HCT116 (cell line): Measurements from ENCODE around the gene CRB1. TPM values are rescaled to one million over a fixed set of nuclear protein-coding genes. Genes with fewer than 3 reads are reported as not detected.

Experiments used
- ATAC-seq: fragments of 200-7000 bp; cut with Tn5 transposase; 2 replicates; pipeline ENCODE4 v1.9.1; 2020; ENCODE audit warnings: mild to moderate bottlenecking, moderate library complexity
- BruUV-seq: library from RNA; stranded (reverse); fragments of 400-500 nt; replicated peaks from 2 replicates; lab custom pipeline; 2021; lab: Mats Ljungman, UMichigan
- CTCF ChIA-PET: fragments of 300-600 bp; sonication (Branson Sonifier 250); formaldehyde crosslinking; loops from one replicate; lab custom pipeline; 2021; ENCODE audit warnings: antibody characterized with exemption; lab: Charles Lee
- POLR2A ChIA-PET: fragments of 300-600, 350-600 bp; sonication (Branson Sonifier 250); formaldehyde crosslinking; loops from one replicate; lab custom pipeline; 2021; ENCODE audit warnings: antibody characterized with exemption; lab: Charles Lee
- RAD21 ChIA-PET, 2 experiments: fragments of 300-600 bp; sonication (Branson Sonifier 250); formaldehyde crosslinking; loops; one replicate each; lab custom pipeline; 2023; ENCODE audit warnings: low total read pairs in 2 of 2; ENCODE audit not compliant: uncharacterized antibody in 2 of 2, unreplicated experiment in 2 of 2, low non-redundant PET in 1 of 2; lab: Charles Lee
- DNase-seq: peaks from one replicate; pipeline ENCODE4 v3.0.0-alpha.2; 2010; ENCODE audit warnings: low read depth, low spot score
- H2AFZ ChIP-seq: fragments of 200-600 bp; shearing (Covaris generic), sonication (generic); 2 replicates; pipeline ENCODE4 v1.6.1; 2017; ENCODE audit warnings: low read depth, mixed run types, mixed read lengths, antibody characterized with exemption, low read length; ENCODE audit not compliant: poor library complexity, severe bottlenecking
- H3K27ac ChIP-seq: 2 replicates; pipeline ENCODE4 v1.5.1; 2012; ENCODE audit warnings: low read depth, low read length
- H3K27me3 ChIP-seq: fragments of 200-600 bp; sonication (generic); 2 replicates; pipeline ENCODE4 v1.6.1; 2016; ENCODE audit warnings: mixed run types, low read length, mixed read lengths; ENCODE audit not compliant: insufficient read depth
- H3K36me3 ChIP-seq, 2 experiments: fragments of 200-500 bp in 1 of 2; fragments of 200-600 bp in 1 of 2; sonication (Bioruptor generic) in 1 of 2; sonication (generic) in 1 of 2; 2 replicates each; pipeline versions ENCODE4 v1.5.1 to v1.6.1; 2014 to 2016; ENCODE audit warnings: low read length in 2 of 2, inconsistent platforms in 1 of 2, mixed read lengths in 1 of 2, mixed run types in 1 of 2; ENCODE audit not compliant: insufficient read depth in 2 of 2, control insufficient read depth in 1 of 2
- H3K4me1 ChIP-seq, 2 experiments: fragments of 200-600 bp in 1 of 2; sonication (generic) in 1 of 2; 2 replicates each; pipeline versions ENCODE4 v1.5.1 to v1.6.1; 2012 to 2017; ENCODE audit warnings: low read length in 2 of 2, inconsistent platforms in 1 of 2, mild to moderate bottlenecking in 1 of 2, mixed read lengths in 1 of 2, mixed run types in 1 of 2, moderate library complexity in 1 of 2; ENCODE audit not compliant: insufficient read depth in 2 of 2, control insufficient read depth in 1 of 2
- H3K4me2 ChIP-seq: fragments of 200-600 bp; sonication (generic); 2 replicates; pipeline ENCODE4 v1.6.1; 2017; ENCODE audit warnings: mixed run types, low read length, mixed read lengths
- H3K4me3 ChIP-seq, 2 experiments: fragments of 200-600 bp in 1 of 2; sonication (generic) in 1 of 2; replicated peaks in 1 of 2; 2 replicates each; pipeline ENCODE4 v1.5.1; 2011 to 2016; ENCODE audit warnings: low read length in 2 of 2, control low read depth in 1 of 2, low read depth in 1 of 2, mild to moderate bottlenecking in 1 of 2, mixed read lengths in 1 of 2, mixed run types in 1 of 2
- H3K79me2 ChIP-seq: fragments of 200-600 bp; sonication (generic); 2 replicates; pipeline ENCODE4 v1.6.1; 2017; ENCODE audit warnings: mild to moderate bottlenecking, mixed run types, low read length, moderate library complexity, mixed read lengths; ENCODE audit not compliant: insufficient read depth
- H3K9ac ChIP-seq: fragments of 200-600 bp; sonication (generic); 2 replicates; pipeline ENCODE4 v1.6.1; 2016; ENCODE audit warnings: low read length, mixed read lengths
- H3K9me2 ChIP-seq: fragments of 200-600 bp; sonication (generic), shearing (Covaris generic); 2 replicates; pipeline ENCODE4 v1.6.1; 2017; ENCODE audit warnings: mixed run types, mild to moderate bottlenecking, moderate library complexity; ENCODE audit not compliant: insufficient read depth
- H3K9me3 ChIP-seq, 2 experiments: fragments of 200-500 bp in 1 of 2; fragments of 200-600 bp in 1 of 2; sonication (Bioruptor generic) in 1 of 2; sonication (generic) in 1 of 2; 2 replicates each; pipeline ENCODE4 v1.6.1; 2014 to 2017; ENCODE audit warnings: low read length in 2 of 2, mixed read lengths in 2 of 2, inconsistent platforms in 1 of 2, low read depth in 1 of 2, mild to moderate bottlenecking in 1 of 2, mixed run types in 1 of 2, moderate library complexity in 1 of 2; ENCODE audit not compliant: control insufficient read depth in 1 of 2, insufficient read depth in 1 of 2
- H4K20me1 ChIP-seq: fragments of 200-600 bp; sonication (generic), shearing (Covaris generic); 2 replicates; pipeline ENCODE4 v1.6.1; 2017; ENCODE audit warnings: mixed run types, mild to moderate bottlenecking, moderate library complexity; ENCODE audit not compliant: insufficient read depth
- ATF3 ChIP-seq: IDR thresholded peaks from 2 replicates; pipeline ENCODE4 v1.6.1; 2012
- CBX3 ChIP-seq: IDR thresholded peaks from 2 replicates; pipeline ENCODE4 v1.6.1; 2012; ENCODE audit warnings: low read depth
- CEBPB ChIP-seq: IDR thresholded peaks from 2 replicates; pipeline ENCODE4 v1.6.1; 2012; ENCODE audit warnings: low read depth
- ELF1 ChIP-seq: IDR thresholded peaks from 2 replicates; pipeline ENCODE4 v1.6.1; 2012; ENCODE audit warnings: low read depth, borderline replicate concordance
- EZH2 ChIP-seq: fragments of 200-600 bp; sonication (generic); IDR thresholded peaks from 2 replicates; pipeline ENCODE4 v1.6.1; 2017; ENCODE audit warnings: antibody characterized with exemption, mixed run types
- EZH2phosphoT487 ChIP-seq: fragments of 200-600 bp; IDR thresholded peaks from 2 replicates; pipeline ENCODE4 v1.6.1; 2018; ENCODE audit warnings: antibody characterized with exemption, borderline replicate concordance
- MAX ChIP-seq: IDR thresholded peaks from 2 replicates; pipeline ENCODE4 v1.6.1; 2012
- POLR2AphosphoS5 ChIP-seq: IDR thresholded peaks from 2 replicates; pipeline ENCODE4 v1.6.1; 2011; ENCODE audit warnings: mild to moderate bottlenecking, low read depth, low read length, moderate library complexity
- RAD21 ChIP-seq: IDR thresholded peaks from 2 replicates; pipeline ENCODE4 v1.6.1; 2012; ENCODE audit warnings: low read depth, mild to moderate bottlenecking
- SP1 ChIP-seq: IDR thresholded peaks from 2 replicates; pipeline ENCODE4 v1.6.1; 2012; ENCODE audit warnings: low read depth
- SRF ChIP-seq: IDR thresholded peaks from 2 replicates; pipeline ENCODE4 v1.6.1; 2012; ENCODE audit warnings: low read depth
- TCF7L2 ChIP-seq: IDR thresholded peaks from 2 replicates; pipeline ENCODE4 v1.7.0; 2011; ENCODE audit warnings: borderline replicate concordance, inconsistent platforms; ENCODE audit not compliant: insufficient read depth, insufficient read length; ENCODE audit errors: extremely low read depth
- YY1 ChIP-seq: IDR thresholded peaks from 2 replicates; pipeline ENCODE4 v1.6.1; 2011; ENCODE audit warnings: low read length, low read depth, moderate library complexity, mild to moderate bottlenecking; ENCODE audit not compliant: insufficient replicate concordance; ENCODE audit errors: extremely low read depth
- ZBTB33 ChIP-seq: IDR thresholded peaks from 2 replicates; pipeline ENCODE4 v1.6.1; 2011; ENCODE audit warnings: mild to moderate bottlenecking, low read length, moderate library complexity; ENCODE audit not compliant: insufficient replicate concordance; ENCODE audit errors: extremely low read depth
- ZNF274 ChIP-seq: fragments of 200-500 bp; sonication (Bioruptor generic); IDR thresholded peaks from 2 replicates; pipeline ENCODE4 v1.6.1; 2014; ENCODE audit warnings: mild to moderate bottlenecking, low read depth, low read length, inconsistent platforms
- intact Hi-C: fragments of 100-400 bp; cut with micrococcal nuclease; formaldehyde crosslinking; loops from 2 replicates; pipeline ENCODE4 v1.10.0; 2022
- total RNA-seq: library from RNA; stranded (reverse); gene quantifications from one replicate; pipeline ENCODE4 v1.2.1, GENCODE V29; 2021; ENCODE audit not compliant: unreplicated experiment

Gene CRB1
- total RNA-seq, 1 experiment from 2014 or later, result 0.07 TPM

- DNase-seq (no peak), ATAC-seq (no peak)
- ChIA-PET POLR2A (no interaction called here), CTCF (interaction anchor here (0.8 to 3.4 kb wide), 3 partner anchors 12 to 175 kb away, joined by 3 to 18 read pairs (median 16); no protein-coding TSS in a partner anchor), RAD21 (no interaction called here)
- H3K9ac ChIP-seq, result no peak overlapping the region
- intact Hi-C loops, result loop anchor here (5.0 to 10.0 kb wide), 2 partner anchors 528 to 631 kb away; no protein-coding TSS in a partner anchor
- H3K36me3 ChIP-seq, result no peaks in the 10 kb centered on the region
- no peaks in the 10 kb centered on the region for H3K79me2 ChIP-seq
- no TSS peak for BruUV-seq
- H3K9me2 ChIP-seq, result no peaks in the 10 kb centered on the region
- no peak overlapping the region for H2AFZ ChIP-seq
- H3K27me3 ChIP-seq, result no peaks in the 10 kb centered on the region
- H3K4me3 ChIP-seq, result no peak overlapping the region
- no peaks in the 10 kb centered on the region for H3K9me3 ChIP-seq
- no peak overlapping the region for H3K27ac ChIP-seq
- H4K20me1 ChIP-seq, result no peaks in the 10 kb centered on the region
- no peaks in the 10 kb centered on the region for H3K4me1 ChIP-seq
- no peak overlapping the region for H3K4me2 ChIP-seq
- TF ChIP-seq ELF1, result no peak
- TF ChIP-seq EZH2, result no peak
- TF ChIP-seq MAX, result no peak
- TF ChIP-seq ZBTB33, result no peak
- no peak for TF ChIP-seq ATF3
- no peak for TF ChIP-seq RAD21
- no peak for TF ChIP-seq TCF7L2
- no peak for TF ChIP-seq SRF
- TF ChIP-seq CBX3, result no peak
- no peak for TF ChIP-seq SP1
- no peak for TF ChIP-seq POLR2AphosphoS5
- no peak for TF ChIP-seq EZH2phosphoT487
- TF ChIP-seq YY1, result no peak
- TF ChIP-seq ZNF274, result no peak
- TF ChIP-seq CEBPB, result no peak
- TF ChIP-seq, all 23 proteins: peak for 0
These were observed 87.4 kb downstream of the CRB1 start for GRCh38 chr1:197355248-197355995.
